GM13976 (cell line): ENCODE measurements around the gene GLCE.

Experiments
- DNase-seq: peaks from one replicate; pipeline ENCODE4 v3.0.0; 2012; ENCODE audit warnings: low spot score
- in situ Hi-C: fragments of 300-500 bp; cut with MboI; formaldehyde crosslinking; loops from one replicate; pipeline ENCODE4 v1.12.0; 2022; ENCODE audit warnings: low sequenced_read_pairs, mixed read lengths, inconsistent platforms; ENCODE audit not compliant: unreplicated experiment
- TF ChIP-seq, protein P1 (sequence below): IDR thresholded peaks from 2 replicates; pipeline ENCODE4 v1.5.1; 2012; ENCODE audit warnings: borderline replicate concordance, mild to moderate bottlenecking; ENCODE audit not compliant: insufficient read depth; ENCODE audit errors: extremely low read depth, missing control alignments, control extremely low read depth

The GLCE gene

DNA sequence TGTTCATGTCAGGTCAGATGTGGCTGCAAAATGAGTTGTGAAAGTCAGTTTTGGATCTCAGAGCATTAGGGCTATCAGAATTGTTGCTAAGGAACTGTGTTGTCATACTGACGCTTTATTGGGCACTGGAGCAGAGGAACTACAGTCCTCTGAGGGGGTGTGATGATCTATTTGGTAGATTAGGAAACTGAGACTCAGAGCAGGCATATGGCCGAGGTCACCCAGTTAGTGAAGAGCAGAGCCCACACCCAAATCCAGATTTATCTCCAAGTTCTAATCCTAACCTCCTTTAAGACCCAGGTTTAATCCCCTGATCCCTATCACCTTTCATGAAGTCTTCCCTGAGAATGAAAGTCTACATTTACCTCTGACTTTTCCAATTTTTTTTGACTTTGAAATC, 25.6 kb upstream of the GLCE start:
- TF ChIP-seq, protein P1, sequence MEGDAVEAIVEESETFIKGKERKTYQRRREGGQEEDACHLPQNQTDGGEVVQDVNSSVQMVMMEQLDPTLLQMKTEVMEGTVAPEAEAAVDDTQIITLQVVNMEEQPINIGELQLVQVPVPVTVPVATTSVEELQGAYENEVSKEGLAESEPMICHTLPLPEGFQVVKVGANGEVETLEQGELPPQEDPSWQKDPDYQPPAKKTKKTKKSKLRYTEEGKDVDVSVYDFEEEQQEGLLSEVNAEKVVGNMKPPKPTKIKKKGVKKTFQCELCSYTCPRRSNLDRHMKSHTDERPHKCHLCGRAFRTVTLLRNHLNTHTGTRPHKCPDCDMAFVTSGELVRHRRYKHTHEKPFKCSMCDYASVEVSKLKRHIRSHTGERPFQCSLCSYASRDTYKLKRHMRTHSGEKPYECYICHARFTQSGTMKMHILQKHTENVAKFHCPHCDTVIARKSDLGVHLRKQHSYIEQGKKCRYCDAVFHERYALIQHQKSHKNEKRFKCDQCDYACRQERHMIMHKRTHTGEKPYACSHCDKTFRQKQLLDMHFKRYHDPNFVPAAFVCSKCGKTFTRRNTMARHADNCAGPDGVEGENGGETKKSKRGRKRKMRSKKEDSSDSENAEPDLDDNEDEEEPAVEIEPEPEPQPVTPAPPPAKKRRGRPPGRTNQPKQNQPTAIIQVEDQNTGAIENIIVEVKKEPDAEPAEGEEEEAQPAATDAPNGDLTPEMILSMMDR: no peak
- DNase-seq: no peak
- in situ Hi-C loops: no loop called here

GRCh38 chr15:69135499-69135898, 24.9 kb upstream of the GLCE start:
- in situ Hi-C loops: no loop called here
- TF ChIP-seq, protein P1: no peak
- DNase-seq: no peak

GRCh38 chr15:69138963-69139362, 21.5 kb upstream of the GLCE start:
- no peak for DNase-seq
- in situ Hi-C loops: no loop called here
- TF ChIP-seq, protein P1: no peak

DNA sequence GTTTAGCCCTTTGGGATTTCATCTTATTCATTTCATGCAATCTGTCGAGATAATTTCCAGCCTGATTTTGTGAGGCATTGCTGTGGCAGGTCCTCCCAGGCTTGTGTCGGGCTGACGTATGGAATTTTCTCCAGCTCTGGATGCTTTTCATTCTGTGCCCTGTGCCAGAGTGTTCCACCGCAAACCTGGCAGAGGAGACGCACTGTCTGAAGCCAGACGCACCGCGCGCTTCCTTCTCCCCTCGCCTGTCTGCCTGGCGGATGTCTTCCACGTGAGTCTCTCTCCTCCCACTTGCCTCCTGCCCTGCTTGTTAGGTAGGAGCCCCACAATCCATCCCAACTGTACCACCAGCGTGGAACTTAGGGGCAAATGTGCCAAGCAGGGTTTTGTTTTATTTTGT, 20.1 kb upstream of the GLCE start:
- in situ Hi-C loops: no loop called here
- DNase-seq: no peak
- TF ChIP-seq, protein P1: no peak

GRCh38 chr15:69141286-69141701, 19.1 kb upstream of the GLCE start:
- TF ChIP-seq, protein P1: no peak
- no peak for DNase-seq
- in situ Hi-C loops: no loop called here

DNA sequence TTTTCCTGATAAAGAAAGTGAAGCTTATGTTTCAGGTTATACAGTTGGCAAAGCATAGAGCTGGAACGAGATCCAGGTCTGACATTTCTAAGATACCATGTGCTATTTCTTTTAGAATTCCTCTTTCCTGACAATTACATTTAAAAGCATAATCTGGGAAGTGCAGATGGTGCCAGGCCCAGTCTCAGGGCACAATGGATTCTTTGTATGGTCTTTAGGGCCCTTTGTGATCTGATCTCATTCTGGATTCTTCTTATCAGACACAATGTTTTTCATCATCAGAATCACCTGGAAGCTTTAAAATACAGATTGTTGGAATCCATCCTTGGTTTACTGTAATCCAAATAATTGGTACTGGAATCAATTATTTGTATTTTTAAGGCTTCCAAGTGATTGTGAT, 18.6 kb upstream of the GLCE start:
- DNase-seq: no peak
- in situ Hi-C loops: no loop called here
- TF ChIP-seq, protein P1: no peak
